Glutamatergic neuron (in vitro differentiated cells): Measurements from ENCODE around the gene ATAT1. TPM values are rescaled to one million over a fixed set of nuclear protein-coding genes. Genes with fewer than 3 reads are reported as not detected.
A peak's percentile ranks its signal among the peaks of the same experiment; 100 is the strongest.

Experiments
- DNase-seq: peaks from one replicate; pipeline ENCODE4 v3.0.0; 2022
- H3K27ac Mint-ChIP-seq: one replicate; pipeline ENCODE4 v1.8.0; 2020; ENCODE audit warnings: mild to moderate bottlenecking, mixed read lengths, inconsistent platforms; ENCODE audit not compliant: unreplicated experiment
- H3K27me3 Mint-ChIP-seq: one replicate; pipeline ENCODE4 v1.8.0; 2020; ENCODE audit warnings: mild to moderate bottlenecking, moderate library complexity, mixed read lengths, inconsistent platforms; ENCODE audit not compliant: unreplicated experiment
- H3K36me3 Mint-ChIP-seq: one replicate; pipeline ENCODE4 v1.8.0; 2020; ENCODE audit warnings: mild to moderate bottlenecking, mixed read lengths, inconsistent platforms; ENCODE audit not compliant: unreplicated experiment
- H3K4me1 Mint-ChIP-seq: one replicate; pipeline ENCODE4 v1.8.0; 2020; ENCODE audit warnings: mild to moderate bottlenecking, low read depth, mixed read lengths, inconsistent platforms; ENCODE audit not compliant: unreplicated experiment
- H3K4me3 Mint-ChIP-seq: one replicate; pipeline ENCODE4 v1.8.0; 2020; ENCODE audit warnings: mild to moderate bottlenecking, mixed read lengths, inconsistent platforms; ENCODE audit not compliant: unreplicated experiment
- H3K9me3 Mint-ChIP-seq: one replicate; pipeline ENCODE4 v1.8.0; 2020; ENCODE audit warnings: mild to moderate bottlenecking, moderate library complexity, mixed read lengths, inconsistent platforms; ENCODE audit not compliant: unreplicated experiment
- CTCF ChIP-seq: fragments of 200-600 bp; sonication (generic); IDR thresholded peaks from one replicate; pipeline ENCODE4 v1.5.0; 2021; ENCODE audit not compliant: partially characterized antibody, unreplicated experiment
- total RNA-seq: library from RNA; stranded (reverse); fragmentation: NEBNext Ultra II Directional; extraction: Animal tissue kit (Norgen Biotek cat#: 25700); gene quantifications from one replicate; pipeline ENCODE4 v1.2.1, GENCODE V29; 2021; ENCODE audit not compliant: unreplicated experiment

ATAT1 gene
- total RNA-seq, 1 donor from 2014 or later: 131 TPM

GRCh38 chr6:30610065-30610464 is 16.6 kb upstream of the ATAT1 start:
- no peaks in the 10 kb centered on the region for H3K36me3 Mint-ChIP-seq
- peaks cover 28% of the 10 kb centered on the region for H3K4me1 Mint-ChIP-seq
- no peak for TF ChIP-seq CTCF
- peaks cover 5% of the 10 kb centered on the region for H3K9me3 Mint-ChIP-seq
- peak overlapping the region; percentile 24 for H3K27ac Mint-ChIP-seq
- no peak overlapping the region for H3K4me3 Mint-ChIP-seq
- peaks cover 2% of the 10 kb centered on the region for H3K27me3 Mint-ChIP-seq
- no peak for DNase-seq

- peaks cover 28% of the 10 kb centered on the region for H3K4me1 Mint-ChIP-seq
- no peak for TF ChIP-seq CTCF
- H3K9me3 Mint-ChIP-seq: peaks cover 18% of the 10 kb centered on the region
- peaks cover 3% of the 10 kb centered on the region for H3K36me3 Mint-ChIP-seq
- H3K27ac Mint-ChIP-seq: peak overlapping the region; percentile 41
- DNase-seq: no peak
- peak overlapping the region; percentile 64 for H3K4me3 Mint-ChIP-seq
- H3K27me3 Mint-ChIP-seq: peaks cover 11% of the 10 kb centered on the region
Measured at GRCh38 chr6:30611150-30611855, 15.4 kb upstream of the ATAT1 start.

GRCh38 chr6:30611856-30612194 is 14.8 kb upstream of the ATAT1 start:
- peaks cover 28% of the 10 kb centered on the region for H3K4me1 Mint-ChIP-seq
- peaks cover 23% of the 10 kb centered on the region for H3K9me3 Mint-ChIP-seq
- TF ChIP-seq CTCF: no peak
- peaks cover 6% of the 10 kb centered on the region for H3K36me3 Mint-ChIP-seq
- peak overlapping the region; percentile 41 for H3K27ac Mint-ChIP-seq
- DNase-seq: no peak
- peak overlapping the region; percentile 64 for H3K4me3 Mint-ChIP-seq
- H3K27me3 Mint-ChIP-seq: peaks cover 16% of the 10 kb centered on the region

GRCh38 chr6:30612213-30612612 is 14.5 kb upstream of the ATAT1 start:
- Mint-ChIP-seq H3K36me3 (peaks cover 10% of the 10 kb centered on the region), H3K27me3 (peaks cover 20% of the 10 kb centered on the region), H3K4me1 (peaks cover 28% of the 10 kb centered on the region), H3K27ac (peak overlapping the region; percentile 14), H3K4me3 (peak overlapping the region; percentile 23), H3K9me3 (peaks cover 27% of the 10 kb centered on the region)
- no peak for TF ChIP-seq CTCF
- DNase-seq: no peak

- Mint-ChIP-seq H3K4me3 (peak overlapping the region; percentile 63), H3K36me3 (peaks cover 10% of the 10 kb centered on the region), H3K27ac (peak overlapping the region; percentile 53), H3K4me1 (peaks cover 28% of the 10 kb centered on the region), H3K9me3 (peaks cover 29% of the 10 kb centered on the region), H3K27me3 (peaks cover 25% of the 10 kb centered on the region)
- no peak for DNase-seq
- no peak for TF ChIP-seq CTCF
Measured at GRCh38 chr6:30612687-30613248, 13.9 kb upstream of the ATAT1 start.
